Mesodermal cell (in vitro differentiated cells): ENCODE results near the gene RIC8B.

Experiments used
- H3K27ac ChIP-seq: 2 replicates; pipeline ENCODE4 v1.7.0; 2013; ENCODE audit warnings: mild to moderate bottlenecking, low read depth, low read length, moderate library complexity; ENCODE audit not compliant: severe bottlenecking
- H3K36me3 ChIP-seq: 2 replicates; pipeline ENCODE4 v1.7.1; 2013; ENCODE audit warnings: mild to moderate bottlenecking, low read length, moderate library complexity; ENCODE audit not compliant: control insufficient read depth, insufficient read depth
- H3K4me1 ChIP-seq: one replicate; pipeline ENCODE4 v1.7.1; 2013; ENCODE audit warnings: mild to moderate bottlenecking, low read length; ENCODE audit not compliant: insufficient read depth, control insufficient read depth, poor library complexity, severe bottlenecking
- H3K4me3 ChIP-seq: 2 replicates; pipeline ENCODE4 v1.7.0; 2013; ENCODE audit warnings: low read length, control low read depth, mild to moderate bottlenecking; ENCODE audit not compliant: insufficient read depth, poor library complexity, severe bottlenecking; ENCODE audit errors: extremely low read depth
- H3K9me3 ChIP-seq: 2 replicates; pipeline ENCODE4 v1.7.1; 2013; ENCODE audit warnings: mild to moderate bottlenecking, low read length, moderate library complexity; ENCODE audit not compliant: control insufficient read depth
- WGBS, 2 experiments: methylation state at CpG; one replicate each; pipeline ENCODE4 v1.1.5; 2013; ENCODE audit warnings: missing lambda C conversion rate in 2 of 2; ENCODE audit not compliant: insufficient coverage in 2 of 2; 5-methylcytosine and 5-hydroxymethylcytosine counted together

RIC8B gene

GRCh38 chr12:106771425-106771824 is 3.1 kb upstream of the RIC8B start:
- Histone ChIP-seq H3K4me3 (no peak overlapping the region), H3K36me3 (peaks cover 3% of the 10 kb centered on the region), H3K4me1 (peaks cover 31% of the 10 kb centered on the region), H3K9me3 (peaks cover 5% of the 10 kb centered on the region), H3K27ac (no peak overlapping the region)

- Histone ChIP-seq H3K4me1 (peaks cover 16% of the 10 kb centered on the region), H3K27ac (peak overlapping the region; percentile 99), H3K4me3 (peak overlapping the region; percentile 76), H3K36me3 (peaks cover 3% of the 10 kb centered on the region), H3K9me3 (peaks cover 5% of the 10 kb centered on the region)
- WGBS, 2 experiments, result 59 to 62% methylated on average over 19 to 20 of the region's 25 CpGs
Observed at GRCh38 chr12:106773286-106774004, 1.0 kb upstream of the RIC8B start.

GRCh38 chr12:106774808-106775524 is 484 bp downstream of the RIC8B start:
- H3K9me3 ChIP-seq, result peaks cover 5% of the 10 kb centered on the region
- peak overlapping the region; percentile 99 for H3K27ac ChIP-seq
- H3K4me3 ChIP-seq, result peak overlapping the region; percentile 76
- WGBS, 2 experiments, result 1 to 3% methylated on average over 13 to 24 of the region's 29 CpGs
- H3K36me3 ChIP-seq, result peaks cover 3% of the 10 kb centered on the region
- H3K4me1 ChIP-seq, result peaks cover 9% of the 10 kb centered on the region

GRCh38 chr12:106776897-106777296 is 2.4 kb downstream of the RIC8B start:
- no peak overlapping the region for H3K27ac ChIP-seq
- H3K4me3 ChIP-seq, result no peak overlapping the region
- 90% methylated on average over 5 of the region's 5 CpGs; no CpG with 5 or more reads in 1 of the 2 experiments for WGBS, 2 experiments
- peaks cover 4% of the 10 kb centered on the region for H3K4me1 ChIP-seq
- peaks cover 3% of the 10 kb centered on the region for H3K36me3 ChIP-seq
- H3K9me3 ChIP-seq, result peaks cover 5% of the 10 kb centered on the region

- Histone ChIP-seq H3K36me3 (peaks cover 15% of the 10 kb centered on the region), H3K9me3 (no peaks in the 10 kb centered on the region), H3K4me3 (no peak overlapping the region), H3K4me1 (peaks cover 4% of the 10 kb centered on the region), H3K27ac (peak overlapping the region; percentile 18)
- 100% methylated on average over 1 of the region's 3 CpGs; no CpG with 5 or more reads in 1 of the 2 experiments for WGBS, 2 experiments
Observed at GRCh38 chr12:106780010-106780631, 5.6 kb downstream of the RIC8B start.

- Histone ChIP-seq H3K36me3 (peaks cover 37% of the 10 kb centered on the region), H3K9me3 (no peaks in the 10 kb centered on the region), H3K27ac (no peak overlapping the region), H3K4me3 (no peak overlapping the region), H3K4me1 (peaks cover 4% of the 10 kb centered on the region)
- 89 to 100% methylated on average over 1 of the region's 1 CpG for WGBS, 2 experiments
Observed at GRCh38 chr12:106782619-106783018, 8.1 kb downstream of the RIC8B start.

- peaks cover 4% of the 10 kb centered on the region for H3K4me1 ChIP-seq
- no peaks in the 10 kb centered on the region for H3K9me3 ChIP-seq
- no peak overlapping the region for H3K27ac ChIP-seq
- H3K36me3 ChIP-seq, result peaks cover 44% of the 10 kb centered on the region
- no peak overlapping the region for H3K4me3 ChIP-seq
- WGBS, 2 experiments, result 87 to 100% methylated on average over 2 of the region's 5 CpGs
Observed at GRCh38 chr12:106783515-106783914, 9.0 kb downstream of the RIC8B start.

GRCh38 chr12:106790020-106790419 is 15.5 kb downstream of the RIC8B start:
- H3K9me3 ChIP-seq, result no peaks in the 10 kb centered on the region
- WGBS, 2 experiments, result 89% methylated on average over 1 of the region's 2 CpGs; no CpG with 5 or more reads in 1 of the 2 experiments
- no peak overlapping the region for H3K27ac ChIP-seq
- H3K4me3 ChIP-seq, result no peak overlapping the region
- peaks cover 55% of the 10 kb centered on the region for H3K36me3 ChIP-seq
- H3K4me1 ChIP-seq, result no peaks in the 10 kb centered on the region

GRCh38 chr12:106791531-106791930 is 17.0 kb downstream of the RIC8B start:
- Histone ChIP-seq H3K27ac (no peak overlapping the region), H3K9me3 (no peaks in the 10 kb centered on the region), H3K4me1 (no peaks in the 10 kb centered on the region), H3K36me3 (peaks cover 41% of the 10 kb centered on the region), H3K4me3 (no peak overlapping the region)

- Histone ChIP-seq H3K4me3 (no peak overlapping the region), H3K9me3 (no peaks in the 10 kb centered on the region), H3K36me3 (peaks cover 18% of the 10 kb centered on the region), H3K27ac (no peak overlapping the region), H3K4me1 (no peaks in the 10 kb centered on the region)
- WGBS, 2 experiments, result no CpG with 5 or more reads among the region's 1 CpG
Observed at GRCh38 chr12:106794369-106794768, 19.9 kb downstream of the RIC8B start.
